Activated CD8-positive, alpha-beta memory T cell treated with anti-CD3 and anti-CD28 coated beads for 36 hours (primary cell): Measurements from ENCODE around the gene RSPO3. TPM values are rescaled to one million over a fixed set of nuclear protein-coding genes. Genes with fewer than 3 reads are reported as not detected.
"Not testable (repeated sequence)": the region's sequence is repeated elsewhere in the genome, so short reads cannot be mapped to it uniquely, and the experiment has no call there.

ENCODE experiments used
- CTCF ChIA-PET: fragments of 350-600 bp; sonication (Branson Sonifier 250); formaldehyde crosslinking; loops from one replicate; lab custom pipeline; 2021; ENCODE audit warnings: antibody characterized with exemption; lab: Charles Lee
- POLR2A ChIA-PET: fragments of 350-600 bp; sonication (Branson Sonifier 250); formaldehyde crosslinking; loops from one replicate; lab custom pipeline; 2021; ENCODE audit warnings: antibody characterized with exemption; lab: Charles Lee
- total RNA-seq, 2 experiments: library from RNA; stranded (reverse); gene quantifications; one replicate each; pipeline ENCODE4 v1.2.3, GENCODE V29; 2021

Gene RSPO3
- total RNA-seq, 2 experiments from 2014 or later = not detected

DNA sequence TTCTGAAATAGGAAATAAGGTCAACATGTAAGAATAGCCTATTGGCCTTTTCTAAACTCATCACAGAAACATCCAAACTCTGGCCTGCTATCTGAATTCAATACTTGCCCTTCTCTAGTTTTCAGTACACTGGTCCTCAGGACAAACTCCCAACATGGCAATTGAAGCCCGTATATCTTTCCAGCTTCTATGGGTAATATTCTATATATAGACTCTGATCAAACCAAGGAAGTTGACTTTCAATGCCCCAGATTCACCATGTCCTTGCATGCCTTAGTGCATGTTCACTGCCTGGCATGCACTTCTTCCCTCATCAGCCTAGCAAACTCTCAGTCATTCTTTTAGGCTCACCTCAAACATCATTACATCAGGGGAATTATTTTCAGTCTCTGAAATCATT, 73.2 kb downstream of the RSPO3 start:
- POLR2A ChIA-PET = no interaction called here
- CTCF ChIA-PET = no interaction called here

DNA sequence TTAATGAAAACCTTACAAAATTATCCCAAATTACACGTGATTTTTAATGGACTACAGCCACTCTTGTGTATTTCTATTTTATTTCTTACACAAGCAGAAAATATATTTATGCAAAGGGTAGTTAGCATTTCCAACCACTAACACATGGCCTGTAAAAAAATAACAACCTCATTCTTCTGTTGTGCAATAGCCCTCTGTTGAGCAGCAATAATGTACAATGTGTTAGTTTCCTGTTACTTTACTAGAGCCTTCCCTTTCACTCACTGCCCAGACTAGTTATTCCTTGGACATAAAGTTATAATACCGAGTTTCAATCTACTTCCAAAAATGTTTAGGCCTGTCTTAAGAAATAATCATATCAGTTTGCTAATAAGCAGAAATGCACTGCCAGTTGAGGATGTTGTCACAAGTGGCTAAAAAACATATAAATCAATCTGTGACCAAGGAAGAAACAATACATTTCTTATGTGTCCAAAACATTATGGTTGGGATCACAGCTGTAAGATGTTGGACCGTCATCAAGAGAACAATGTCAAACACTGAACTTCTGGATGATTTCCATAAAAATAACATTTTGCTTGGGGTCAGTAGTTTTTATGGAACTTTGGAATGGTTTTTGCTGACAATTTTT, 74.6 kb downstream of the RSPO3 start:
- ChIA-PET POLR2A (no interaction called here), CTCF (no interaction called here)

DNA sequence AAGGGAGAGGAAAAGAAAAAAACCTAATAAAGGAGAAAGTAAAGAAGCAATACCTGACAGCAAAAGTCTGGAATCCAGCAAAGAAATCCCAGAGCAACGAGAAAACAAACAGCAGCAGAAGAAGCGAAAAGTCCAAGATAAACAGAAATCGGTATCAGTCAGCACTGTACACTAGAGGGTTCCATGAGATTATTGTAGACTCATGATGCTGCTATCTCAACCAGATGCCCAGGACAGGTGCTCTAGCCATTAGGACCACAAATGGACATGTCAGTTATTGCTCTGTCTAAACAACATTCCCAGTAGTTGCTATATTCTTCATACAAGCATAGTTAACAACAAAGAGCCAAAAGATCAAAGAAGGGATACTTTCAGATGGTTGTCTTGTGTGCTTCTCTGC, 77.4 kb downstream of the RSPO3 start:
- POLR2A ChIA-PET = no interaction called here
- CTCF ChIA-PET = no interaction called here

DNA sequence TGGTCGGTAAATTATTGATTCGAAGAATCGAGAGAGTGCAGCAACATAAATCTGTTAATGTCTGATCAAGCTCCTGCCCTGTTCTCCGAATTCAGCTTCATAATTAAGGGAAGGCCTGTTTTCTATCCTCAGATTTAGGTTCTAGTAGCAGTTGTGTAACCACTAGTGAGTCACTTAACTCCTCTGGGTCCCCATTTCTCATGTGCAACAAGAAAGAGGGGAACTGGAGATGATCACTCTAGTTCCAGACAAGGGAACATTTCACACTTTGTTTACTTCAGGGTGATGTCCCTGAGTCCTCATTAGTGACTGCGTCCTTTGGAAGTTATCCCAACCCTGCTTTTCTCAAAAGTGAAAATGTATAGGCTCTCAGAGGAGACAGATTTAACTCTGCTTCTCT, 80.1 kb downstream of the RSPO3 start:
- POLR2A ChIA-PET = no interaction called here
- CTCF ChIA-PET = no interaction called here

DNA sequence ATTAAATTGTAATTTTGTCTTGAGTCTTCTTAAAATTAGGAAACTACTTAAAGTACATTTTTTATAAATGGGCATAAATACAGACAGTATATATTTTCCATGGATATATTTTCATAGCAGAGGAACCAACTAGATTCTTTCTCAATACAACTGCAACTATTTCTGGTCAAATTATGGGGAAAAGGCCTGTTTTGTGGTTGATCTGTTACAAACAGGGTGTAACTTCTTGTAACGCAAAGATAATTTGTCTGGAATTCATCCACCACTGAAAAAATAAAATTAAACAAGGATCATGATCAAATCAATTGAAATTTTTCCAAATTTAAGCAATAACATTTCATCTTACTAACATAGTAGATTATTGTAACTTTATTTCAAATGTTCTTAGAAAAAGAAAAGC, 81.0 kb downstream of the RSPO3 start:
- POLR2A ChIA-PET = no interaction called here
- CTCF ChIA-PET = no interaction called here

DNA sequence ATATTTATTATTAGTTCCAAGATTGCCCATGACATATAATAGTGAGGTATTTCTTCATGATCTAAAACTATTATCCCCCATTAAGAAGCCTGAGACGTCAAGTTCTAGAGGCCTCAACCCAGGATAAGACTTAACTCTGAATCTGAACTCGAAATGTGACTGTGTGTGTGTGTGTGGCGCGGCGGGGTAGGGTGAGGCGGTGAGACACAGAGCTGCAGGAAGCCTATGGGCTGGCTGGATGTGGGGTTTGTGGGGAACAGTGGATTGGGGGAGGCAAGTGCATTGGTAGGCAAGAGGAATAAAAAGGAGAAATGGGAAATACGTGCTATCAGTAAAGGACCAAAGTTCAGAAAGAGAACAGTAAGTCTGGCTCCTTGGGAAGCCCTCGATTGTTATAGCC, 81.6 kb downstream of the RSPO3 start:
- POLR2A ChIA-PET = no interaction called here
- CTCF ChIA-PET = no interaction called here

DNA sequence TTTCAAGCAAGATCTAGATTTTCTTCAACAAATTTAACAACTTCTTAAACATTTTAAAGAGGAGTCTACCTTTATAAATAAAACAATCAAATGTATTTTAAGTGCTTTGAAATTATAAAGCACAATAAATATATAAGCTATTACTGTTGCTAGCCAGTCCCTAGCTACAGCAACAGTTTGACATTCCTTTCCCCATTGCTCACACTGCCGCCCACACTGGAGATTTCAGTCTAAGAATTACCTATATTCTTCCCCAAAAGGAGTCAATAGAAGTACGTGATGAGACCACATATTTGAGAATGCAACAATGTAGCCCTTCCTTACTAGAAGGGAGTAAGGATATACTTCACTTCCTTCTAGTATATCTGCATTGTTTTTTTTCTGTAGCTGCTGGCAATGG, 82.8 kb downstream of the RSPO3 start:
- POLR2A ChIA-PET = no interaction called here
- CTCF ChIA-PET = interaction anchor here (1.3 kb wide), 1 partner anchor 12 kb away, joined by 3 read pairs; no protein-coding TSS in a partner anchor

DNA sequence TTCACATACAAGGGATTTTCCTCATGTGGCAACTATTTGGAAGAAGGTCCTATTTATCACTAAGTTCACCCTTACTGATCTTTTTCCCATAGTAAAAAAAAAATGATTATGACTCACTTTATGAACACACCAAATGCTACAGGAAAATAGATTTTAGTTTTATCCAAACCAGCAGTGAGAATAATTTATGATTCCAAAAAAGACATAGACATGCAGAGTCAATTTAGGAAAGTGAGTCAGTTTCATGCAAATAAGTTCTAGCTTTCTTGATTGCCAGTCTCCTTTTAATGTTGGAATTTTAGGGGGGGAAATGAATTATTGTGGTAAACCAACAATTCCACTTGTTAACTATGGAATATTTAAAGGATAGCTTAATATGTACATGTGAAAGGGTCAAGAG, 84.2 kb downstream of the RSPO3 start:
- ChIA-PET CTCF (interaction anchor here (1.3 kb wide), 1 partner anchor 13 kb away, joined by 3 read pairs; no protein-coding TSS in a partner anchor), POLR2A (no interaction called here)

DNA sequence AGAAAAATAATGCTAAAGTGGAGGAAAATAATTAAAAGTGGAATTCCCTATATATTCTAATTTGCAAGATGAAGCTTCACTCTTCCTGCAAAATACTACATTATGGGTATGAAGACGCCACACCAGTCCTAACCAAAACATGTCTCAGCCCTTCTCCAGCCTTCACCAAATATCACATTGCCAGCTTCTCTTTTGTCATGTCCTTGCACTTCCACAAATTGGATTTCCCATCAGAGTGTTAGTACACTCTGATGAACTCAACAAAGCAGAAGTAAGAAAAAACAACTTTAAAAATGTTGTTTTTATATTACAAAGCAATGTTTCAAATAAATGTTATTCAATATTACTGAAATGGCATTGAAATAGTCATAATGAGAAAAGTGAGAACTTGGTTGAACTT, 85.8 kb downstream of the RSPO3 start:
- ChIA-PET POLR2A (no interaction called here), CTCF (no interaction called here)

DNA sequence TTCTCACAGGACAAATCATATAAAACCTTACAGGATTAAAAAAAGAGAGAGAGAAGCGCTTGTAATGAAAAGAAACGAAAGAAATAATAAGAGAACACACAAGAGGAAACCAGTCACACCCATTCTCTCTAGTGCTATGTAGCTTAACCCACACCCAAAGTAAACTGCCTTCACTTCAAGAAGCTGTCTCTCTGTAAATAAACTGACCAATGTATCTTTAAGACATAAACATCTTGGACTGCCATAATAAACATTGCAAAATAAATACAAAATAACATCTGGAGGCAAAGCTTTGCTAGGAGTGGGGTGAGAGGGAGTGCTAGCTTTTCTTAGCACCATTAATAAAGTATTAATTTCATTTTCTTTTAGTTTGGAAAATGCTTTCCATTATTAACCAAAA, 86.6 kb downstream of the RSPO3 start:
- CTCF ChIA-PET = no interaction called here
- POLR2A ChIA-PET = no interaction called here

DNA sequence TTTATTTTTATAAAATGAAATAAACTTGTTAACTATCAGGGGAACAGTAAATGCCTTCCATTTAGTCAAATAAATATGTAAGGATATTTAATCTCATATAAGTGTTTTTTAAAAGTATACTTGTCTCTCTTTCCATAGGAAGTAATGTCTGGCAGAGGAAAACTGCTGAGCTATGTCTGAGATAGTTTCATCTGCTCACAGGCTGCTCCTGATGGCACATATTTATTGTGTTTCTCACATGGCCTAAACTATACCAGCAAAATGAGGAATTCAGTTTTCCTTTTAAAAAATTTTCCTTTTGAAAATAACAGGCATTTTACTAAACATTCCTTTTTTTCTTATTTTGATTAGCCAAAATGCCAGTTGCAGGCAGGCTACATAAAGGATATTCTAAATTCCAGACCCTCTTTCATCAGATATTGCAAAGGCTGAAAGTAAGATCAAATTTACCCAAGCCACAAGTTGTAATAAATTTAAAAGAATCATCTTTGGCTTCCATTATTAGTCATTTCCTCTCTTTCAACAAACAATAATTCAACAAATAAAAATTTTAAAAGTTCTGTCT, 88.1 kb downstream of the RSPO3 start:
- CTCF ChIA-PET = no interaction called here
- POLR2A ChIA-PET = no interaction called here

DNA sequence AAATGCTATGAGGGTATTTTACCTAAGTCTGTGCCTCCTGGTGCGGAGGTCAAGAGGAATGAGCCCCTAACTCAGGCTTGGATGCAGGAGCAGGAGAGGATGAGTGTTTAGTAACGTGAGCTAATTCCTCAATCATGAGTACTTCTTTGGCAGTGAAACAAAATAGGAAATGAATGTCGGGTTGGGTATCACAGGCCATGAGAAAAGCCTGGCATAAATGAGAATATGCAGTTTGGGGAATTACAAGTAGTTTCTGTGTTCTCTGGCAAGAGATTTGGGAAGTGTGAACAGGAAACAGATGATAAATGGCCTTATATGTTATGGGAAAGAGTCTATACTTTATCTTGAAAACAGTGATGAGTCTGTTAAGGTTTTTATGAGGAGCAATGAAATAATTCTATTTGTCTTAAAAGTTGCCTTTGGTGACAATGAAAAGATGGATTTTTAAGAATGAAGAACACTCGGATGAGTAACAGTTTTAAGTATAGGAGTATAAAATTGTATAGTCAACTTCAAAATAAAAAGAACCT, 89.2 kb downstream of the RSPO3 start:
- POLR2A ChIA-PET = no interaction called here
- CTCF ChIA-PET = no interaction called here

DNA sequence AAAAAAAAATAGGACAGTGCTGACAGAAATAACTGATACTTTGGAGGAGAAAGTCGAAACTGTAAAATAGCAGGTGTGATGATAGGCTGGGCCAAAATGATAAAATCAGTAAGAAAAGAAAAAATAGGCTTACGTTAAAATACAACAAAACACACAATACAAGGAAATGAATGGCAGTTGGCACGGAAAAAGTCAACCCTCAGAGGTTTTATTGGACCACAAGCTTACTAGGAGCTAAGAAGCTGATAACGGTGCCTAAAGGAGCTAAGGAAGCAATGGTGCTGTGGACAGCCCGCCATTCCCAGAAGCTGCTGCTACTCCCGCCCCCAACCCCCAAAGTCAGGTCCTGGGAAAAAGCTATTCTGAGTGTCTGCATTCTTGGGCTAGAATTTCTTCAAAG, 92.3 kb downstream of the RSPO3 start:
- ChIA-PET POLR2A (no interaction called here), CTCF (no interaction called here)

DNA sequence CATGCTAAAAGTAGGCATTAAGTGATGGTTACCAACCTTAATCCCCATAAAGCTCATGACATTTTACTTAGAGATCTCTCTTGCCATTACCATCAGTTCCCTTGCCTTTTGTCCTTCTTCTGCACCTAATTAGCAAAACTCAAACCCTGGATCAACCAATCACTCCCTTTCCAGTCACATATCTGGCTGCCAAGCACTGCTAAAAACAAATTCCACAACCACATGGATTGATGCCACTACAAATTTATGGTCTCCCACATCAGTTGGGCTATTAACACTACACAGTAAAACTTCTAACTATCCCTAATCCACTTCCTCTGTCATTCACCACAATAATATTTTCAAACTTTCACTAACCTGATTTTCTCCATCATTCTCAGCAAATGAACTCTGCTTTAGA, 93.9 kb downstream of the RSPO3 start:
- ChIA-PET CTCF (no interaction called here), POLR2A (no interaction called here)

DNA sequence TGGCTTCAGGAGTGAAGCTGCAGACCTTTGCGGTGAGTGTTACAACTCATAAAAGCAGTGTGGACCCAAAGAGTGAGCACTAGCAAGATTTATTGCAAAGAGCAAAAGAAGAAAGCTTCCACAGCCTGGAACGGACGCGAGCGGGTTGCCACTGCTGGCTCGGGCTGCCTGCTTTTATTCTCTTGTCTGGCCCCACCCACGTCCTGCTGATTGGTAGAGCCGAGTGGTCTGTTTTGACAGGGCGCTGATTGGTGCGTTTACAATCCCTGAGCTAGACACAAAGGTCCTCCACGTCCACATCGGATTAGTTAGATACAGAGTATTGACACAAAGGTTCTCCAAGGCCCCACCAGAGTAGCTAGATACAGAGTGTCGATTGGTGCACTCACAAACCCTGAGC, 95.6 kb downstream of the RSPO3 start:
- POLR2A ChIA-PET, CTCF ChIA-PET: not testable (repeated sequence)

DNA sequence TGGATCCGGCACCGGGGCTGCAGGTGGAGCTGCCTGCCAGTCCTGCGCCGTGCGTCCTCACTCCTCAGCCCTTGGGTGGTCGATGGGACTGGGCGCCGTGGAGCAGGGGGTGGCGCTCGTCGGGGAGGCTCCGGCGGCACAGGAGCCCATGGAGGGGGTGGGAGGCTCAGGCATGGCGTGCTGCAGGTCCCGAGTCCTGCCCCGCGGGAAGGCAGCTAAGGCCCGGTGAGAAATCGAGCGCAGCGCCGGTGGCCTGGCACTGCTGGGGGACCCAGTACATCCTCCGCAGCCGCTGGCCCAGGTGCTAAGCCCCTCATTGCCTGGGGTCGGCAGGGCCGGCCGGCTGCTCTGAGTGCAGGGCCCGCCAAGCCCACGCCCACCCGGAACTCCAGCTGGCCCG, 96.1 kb downstream of the RSPO3 start:
- CTCF ChIA-PET, POLR2A ChIA-PET: not testable (repeated sequence)

DNA sequence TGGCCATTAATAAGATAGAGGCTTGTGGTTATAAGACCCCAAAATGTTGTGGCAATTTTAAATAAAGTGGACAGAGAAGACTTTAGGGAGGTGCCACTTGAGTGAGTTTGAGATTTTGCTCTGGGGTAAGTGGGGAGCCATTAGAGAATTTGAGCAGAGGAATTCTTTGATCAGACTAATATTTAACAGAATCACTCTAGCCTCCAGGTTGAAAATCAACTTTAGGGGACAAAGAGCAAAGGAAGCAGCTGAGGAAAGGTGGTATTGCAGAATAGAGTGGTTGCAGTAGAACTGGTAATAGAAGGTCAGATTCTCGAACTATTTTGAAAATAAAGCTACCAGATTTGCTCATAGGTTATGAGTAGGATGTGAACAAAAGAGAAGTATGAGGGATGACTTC, 97.5 kb downstream of the RSPO3 start:
- POLR2A ChIA-PET = no interaction called here
- CTCF ChIA-PET = no interaction called here

DNA sequence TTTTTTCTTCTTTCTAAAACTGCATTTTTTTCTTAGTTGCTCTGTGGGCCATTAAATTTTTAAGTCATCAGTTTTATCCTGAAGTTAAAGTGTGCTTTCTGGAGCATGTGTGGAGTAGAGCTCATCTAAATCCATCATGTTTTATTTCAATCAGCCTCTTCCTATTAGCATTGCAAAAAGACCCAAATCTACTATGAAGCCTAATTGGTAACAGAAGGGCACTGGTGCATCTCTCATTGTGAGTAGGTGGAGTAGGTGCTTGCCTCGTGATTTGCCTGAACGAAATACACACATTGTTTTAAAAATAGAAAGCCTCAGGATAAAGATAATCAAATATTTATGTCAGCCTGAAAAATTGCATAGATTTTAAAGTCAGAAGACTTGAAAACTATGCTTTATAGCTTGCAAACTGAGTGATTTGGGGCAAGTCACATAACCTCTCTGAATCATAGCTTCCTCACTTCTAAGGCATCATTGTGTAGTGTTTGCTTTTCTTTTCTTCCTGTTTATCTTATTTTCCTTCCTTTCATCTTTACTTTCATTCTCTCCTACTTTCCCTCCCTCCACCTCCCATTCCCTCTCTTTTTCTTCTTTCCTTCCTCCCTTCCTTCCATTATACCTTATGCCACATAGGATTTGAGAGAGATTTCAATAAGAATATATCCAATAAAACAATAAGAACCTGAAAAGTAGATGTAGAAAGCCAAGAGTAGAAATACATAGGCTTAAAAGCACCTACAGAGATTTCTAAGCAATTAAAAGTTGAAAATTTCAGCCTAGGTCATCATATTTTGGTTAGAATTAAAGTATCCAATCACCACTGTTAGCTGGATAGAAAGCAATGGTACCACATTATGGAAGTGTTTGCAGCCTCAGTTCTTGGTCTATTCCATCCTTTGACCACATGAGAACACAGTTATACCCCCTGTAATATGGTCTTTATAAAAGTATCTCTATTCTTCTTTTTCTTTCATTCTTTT, 98.6 kb downstream of the RSPO3 start:
- ChIA-PET POLR2A (no interaction called here), CTCF (no interaction called here)

DNA sequence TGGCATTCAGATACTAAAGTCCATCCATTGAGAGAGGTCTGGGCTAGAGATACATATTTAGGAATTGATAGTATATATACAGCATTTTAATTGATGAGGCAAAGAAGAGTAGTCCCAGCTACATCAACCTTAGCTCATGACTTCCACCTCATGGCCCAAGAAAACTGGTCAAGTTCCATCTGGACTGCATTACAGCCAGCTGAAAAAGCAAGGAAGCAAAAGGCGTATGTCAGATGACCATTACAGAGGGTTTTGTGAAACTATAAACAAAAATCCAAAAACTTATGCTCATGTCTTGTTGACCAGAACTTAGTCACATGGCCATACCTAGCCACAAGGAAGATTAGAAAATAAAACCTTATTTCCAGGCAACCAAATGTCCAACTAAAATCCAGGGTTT, 101.4 kb downstream of the RSPO3 start:
- ChIA-PET POLR2A (no interaction called here), CTCF (no interaction called here)

DNA sequence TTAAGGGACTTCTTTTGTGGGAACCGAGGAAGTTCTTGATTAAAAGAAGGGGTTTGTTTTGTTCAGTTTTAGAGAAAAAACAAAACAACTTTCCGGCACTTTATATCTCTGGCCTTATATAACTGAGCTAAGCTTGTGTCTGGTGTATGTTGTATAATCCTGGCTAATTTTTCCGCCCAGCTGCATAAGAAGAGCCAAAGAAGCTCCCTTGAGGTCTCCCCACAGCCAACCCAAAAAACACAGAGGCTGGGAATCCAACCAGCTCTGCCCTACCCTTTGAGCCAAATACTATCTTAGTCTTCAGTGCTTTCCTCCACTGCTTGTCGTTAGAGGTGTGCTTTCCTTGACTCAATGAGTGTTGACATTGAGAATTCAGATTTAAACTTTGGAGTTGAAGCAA, 102.7 kb downstream of the RSPO3 start:
- POLR2A ChIA-PET = no interaction called here
- CTCF ChIA-PET = no interaction called here
